ENCODE results near the gene FBXL3. TPM values are rescaled to one million over a fixed set of nuclear protein-coding genes. Genes with fewer than 3 reads are reported as not detected.

The FBXL3 gene
- total RNA-seq, 4 donors from 2014 or later: 43.5 to 81.6 (median 51.7) TPM

DNA sequence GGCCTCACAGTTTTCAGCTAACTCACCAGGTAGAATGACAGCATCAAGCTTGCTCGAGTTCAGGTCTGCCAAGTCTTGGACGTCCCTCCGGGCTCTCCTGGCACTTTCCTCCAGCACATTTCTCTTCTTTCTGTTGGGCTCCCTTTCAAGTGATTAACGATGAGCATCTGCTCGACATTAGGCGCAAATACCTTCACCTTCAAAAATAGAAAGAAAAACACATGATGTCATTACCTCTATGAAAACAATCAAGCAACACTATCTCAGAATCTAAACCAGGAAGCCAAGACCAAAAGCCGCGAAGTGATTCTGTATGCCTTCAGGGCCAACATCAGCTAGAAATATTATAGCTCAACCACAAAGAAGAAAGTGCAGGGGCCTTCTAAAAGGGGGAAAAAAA, 50.5 kb downstream of the FBXL3 start:
- intact Hi-C loops (cut with DNase I): no loop called here
- TF ChIP-seq, protein P1, sequence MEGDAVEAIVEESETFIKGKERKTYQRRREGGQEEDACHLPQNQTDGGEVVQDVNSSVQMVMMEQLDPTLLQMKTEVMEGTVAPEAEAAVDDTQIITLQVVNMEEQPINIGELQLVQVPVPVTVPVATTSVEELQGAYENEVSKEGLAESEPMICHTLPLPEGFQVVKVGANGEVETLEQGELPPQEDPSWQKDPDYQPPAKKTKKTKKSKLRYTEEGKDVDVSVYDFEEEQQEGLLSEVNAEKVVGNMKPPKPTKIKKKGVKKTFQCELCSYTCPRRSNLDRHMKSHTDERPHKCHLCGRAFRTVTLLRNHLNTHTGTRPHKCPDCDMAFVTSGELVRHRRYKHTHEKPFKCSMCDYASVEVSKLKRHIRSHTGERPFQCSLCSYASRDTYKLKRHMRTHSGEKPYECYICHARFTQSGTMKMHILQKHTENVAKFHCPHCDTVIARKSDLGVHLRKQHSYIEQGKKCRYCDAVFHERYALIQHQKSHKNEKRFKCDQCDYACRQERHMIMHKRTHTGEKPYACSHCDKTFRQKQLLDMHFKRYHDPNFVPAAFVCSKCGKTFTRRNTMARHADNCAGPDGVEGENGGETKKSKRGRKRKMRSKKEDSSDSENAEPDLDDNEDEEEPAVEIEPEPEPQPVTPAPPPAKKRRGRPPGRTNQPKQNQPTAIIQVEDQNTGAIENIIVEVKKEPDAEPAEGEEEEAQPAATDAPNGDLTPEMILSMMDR (IDR thresholded peaks at IDR 0.05): no peak
- no peak for TF ChIP-seq POLR2A (IDR thresholded peaks at IDR 0.05)
- H3K4me1 ChIP-seq: peaks cover 5 to 30% (median 7%) of the 10 kb centered on the region in 3 donors
- H3K36me3 ChIP-seq: no peaks in the 10 kb centered on the region
- no peaks in the 10 kb centered on the region for H3K9me3 ChIP-seq
- no peak for DNase-seq
- H3K4me3 ChIP-seq: no peak overlapping the region
- H3K27me3 ChIP-seq: peaks cover 0 to 36% (median 0%) of the 10 kb centered on the region in 4 donors
- WGBS, 2 donors: 21 to 36% methylated on average over 8 of the region's 8 CpGs
- H3K27ac ChIP-seq: peak overlapping the region in 2 of 4 donors; percentile 26 to 42

GRCh38 chr13:76975863-76976262, 51.1 kb downstream of the FBXL3 start:
- no peak for TF ChIP-seq POLR2A (IDR thresholded peaks at IDR 0.05)
- TF ChIP-seq, protein P1 (IDR thresholded peaks at IDR 0.05): peak in 1 of 6 experiments; percentile 16
- no peaks in the 10 kb centered on the region for H3K9me3 ChIP-seq
- H3K4me3 ChIP-seq: no peak overlapping the region
- DNase-seq: no peak
- peaks cover 5 to 30% (median 7%) of the 10 kb centered on the region in 3 donors for H3K4me1 ChIP-seq
- 36 to 56% methylated on average over 6 of the region's 6 CpGs for WGBS, 2 donors
- H3K27me3 ChIP-seq: peaks cover 0 to 29% (median 0%) of the 10 kb centered on the region in 4 donors
- no peaks in the 10 kb centered on the region for H3K36me3 ChIP-seq
- intact Hi-C loops (cut with DNase I): no loop called here
- H3K27ac ChIP-seq: peak overlapping the region in 2 of 4 donors; percentile 26 to 42

- intact Hi-C loops (cut with DNase I): no loop called here
- H3K4me1 ChIP-seq: peaks cover under 1 to 22% (median 7%) of the 10 kb centered on the region in 3 donors
Measured at GRCh38 chr13:76974618-76974975, 52.4 kb downstream of the FBXL3 start.

GRCh38 chr13:76973920-76974617, 52.9 kb downstream of the FBXL3 start:
- no peaks in the 10 kb centered on the region for H3K9me3 ChIP-seq
- TF ChIP-seq, protein P1 (IDR thresholded peaks at IDR 0.05): no peak
- no peak for TF ChIP-seq POLR2A (IDR thresholded peaks at IDR 0.05)
- WGBS, 2 donors: 74 to 94% methylated on average over 6 of the region's 6 CpGs
- peaks cover 0 to 13% (median 0%) of the 10 kb centered on the region in 4 donors for H3K27me3 ChIP-seq
- no peaks in the 10 kb centered on the region for H3K36me3 ChIP-seq
- no peak for DNase-seq
- H3K4me1 ChIP-seq: peaks cover 0 to 24% (median 7%) of the 10 kb centered on the region in 3 donors
- intact Hi-C loops (cut with DNase I): no loop called here
- H3K4me3 ChIP-seq: no peak overlapping the region
- no peak overlapping the region for H3K27ac ChIP-seq

More at GRCh38 chr13:76974618-76974975, 52.4 kb downstream of the FBXL3 start:
- Histone ChIP-seq H3K4me3 (no peak overlapping the region), H3K27ac (no peak overlapping the region), H3K9me3 (no peaks in the 10 kb centered on the region), H3K36me3 (no peaks in the 10 kb centered on the region), H3K27me3 (peaks cover 0 to 17% (median 0%) of the 10 kb centered on the region in 4 donors)
- TF ChIP-seq, protein P1 (IDR thresholded peaks at IDR 0.05): no peak
- no peak for TF ChIP-seq POLR2A (IDR thresholded peaks at IDR 0.05)
- WGBS, 2 donors: 60 to 72% methylated on average over 3 of the region's 3 CpGs
- DNase-seq: no peak

All from esophagus squamous epithelium (tissue), 5 donors.